ENCODE measurements around the gene TBX4. TPM values are rescaled to one million over a fixed set of nuclear protein-coding genes. Genes with fewer than 3 reads are reported as not detected.

The TBX4 gene
- total and polyA plus RNA-seq, 12 donors = 0.03 TPM; not detected in 11

DNA sequence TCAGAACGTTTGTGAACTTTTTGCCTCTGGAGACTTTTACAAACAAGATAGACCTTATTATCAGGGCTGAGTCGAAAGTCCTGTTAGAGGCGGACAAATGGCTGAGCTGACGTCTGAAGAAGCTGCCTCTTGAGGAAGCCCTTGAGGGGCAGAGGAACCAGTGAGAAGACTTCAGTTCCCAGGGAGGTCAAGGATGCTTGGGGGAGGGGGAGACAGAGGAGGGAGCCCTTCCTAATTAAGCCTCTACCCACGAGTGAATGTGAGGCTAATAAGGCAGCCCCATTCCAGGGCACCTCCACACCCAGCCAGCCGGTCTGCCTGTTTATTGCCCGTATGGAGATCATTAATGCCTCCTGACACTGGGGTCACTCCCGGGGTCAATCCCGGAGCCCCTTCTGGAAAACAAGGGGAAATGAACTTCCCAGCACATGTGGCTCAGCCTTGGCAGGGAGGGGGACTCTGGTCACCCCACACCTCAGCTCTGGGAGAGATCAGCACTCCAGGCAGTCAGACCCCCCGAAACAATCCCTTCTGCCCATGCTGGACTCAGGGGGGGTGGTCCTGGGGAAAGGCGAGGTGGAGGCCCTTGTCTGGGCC, 9.2 kb upstream of the TBX4 start:
- DNase-seq = no peak
- H3K4me3 ChIP-seq = no peak overlapping the region
- no peaks in the 10 kb centered on the region for H3K36me3 ChIP-seq
- TF ChIP-seq, protein P1, sequence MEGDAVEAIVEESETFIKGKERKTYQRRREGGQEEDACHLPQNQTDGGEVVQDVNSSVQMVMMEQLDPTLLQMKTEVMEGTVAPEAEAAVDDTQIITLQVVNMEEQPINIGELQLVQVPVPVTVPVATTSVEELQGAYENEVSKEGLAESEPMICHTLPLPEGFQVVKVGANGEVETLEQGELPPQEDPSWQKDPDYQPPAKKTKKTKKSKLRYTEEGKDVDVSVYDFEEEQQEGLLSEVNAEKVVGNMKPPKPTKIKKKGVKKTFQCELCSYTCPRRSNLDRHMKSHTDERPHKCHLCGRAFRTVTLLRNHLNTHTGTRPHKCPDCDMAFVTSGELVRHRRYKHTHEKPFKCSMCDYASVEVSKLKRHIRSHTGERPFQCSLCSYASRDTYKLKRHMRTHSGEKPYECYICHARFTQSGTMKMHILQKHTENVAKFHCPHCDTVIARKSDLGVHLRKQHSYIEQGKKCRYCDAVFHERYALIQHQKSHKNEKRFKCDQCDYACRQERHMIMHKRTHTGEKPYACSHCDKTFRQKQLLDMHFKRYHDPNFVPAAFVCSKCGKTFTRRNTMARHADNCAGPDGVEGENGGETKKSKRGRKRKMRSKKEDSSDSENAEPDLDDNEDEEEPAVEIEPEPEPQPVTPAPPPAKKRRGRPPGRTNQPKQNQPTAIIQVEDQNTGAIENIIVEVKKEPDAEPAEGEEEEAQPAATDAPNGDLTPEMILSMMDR (IDR thresholded peaks at IDR 0.05) = no peak
- ATAC-seq = no peak
- H3K27me3 ChIP-seq = peaks cover 0 to 60% (median 42%) of the 10 kb centered on the region in 7 donors
- no peaks in the 10 kb centered on the region for H3K4me1 ChIP-seq
- 62 to 63% methylated on average over 11 of the region's 11 CpGs for WGBS, 2 donors
- H3K27ac ChIP-seq = no peak overlapping the region
- intact Hi-C loops (cut with DNase I) = no loop called here
- H3K9me3 ChIP-seq = peaks cover 0 to 4% (median 0%) of the 10 kb centered on the region in 11 donors

DNA sequence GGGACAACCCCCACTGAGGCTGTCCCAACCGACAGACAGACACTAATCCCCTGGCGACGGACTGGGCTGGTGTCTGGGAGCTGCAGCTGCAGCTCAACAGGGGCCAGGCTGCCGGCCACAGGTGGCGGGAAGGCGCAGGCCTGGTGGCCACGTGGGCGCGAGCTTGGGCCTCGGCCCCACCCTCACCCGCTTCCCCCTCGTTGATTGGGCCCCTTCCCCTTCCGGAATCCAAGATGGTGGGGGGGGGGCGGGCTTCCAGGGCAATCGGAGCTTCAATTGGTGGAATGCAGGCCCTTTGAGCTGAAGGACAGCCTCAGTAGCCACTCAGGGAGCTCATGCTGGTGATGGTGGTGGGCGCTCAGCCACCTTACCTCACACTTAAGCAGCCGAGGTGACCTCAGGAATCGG, 8.7 kb upstream of the TBX4 start:
- DNase-seq (no peak), ATAC-seq (no peak)
- TF ChIP-seq, protein P1 (IDR thresholded peaks at IDR 0.05) = no peak
- H3K4me3 ChIP-seq = no peak overlapping the region
- 82 to 83% methylated on average over 18 of the region's 18 CpGs for WGBS, 2 donors
- H3K27ac ChIP-seq = no peak overlapping the region
- H3K9me3 ChIP-seq = no peaks in the 10 kb centered on the region
- H3K4me1 ChIP-seq = no peaks in the 10 kb centered on the region
- H3K36me3 ChIP-seq = no peaks in the 10 kb centered on the region
- H3K27me3 ChIP-seq = peaks cover 0 to 64% (median 46%) of the 10 kb centered on the region in 7 donors
- intact Hi-C loops (cut with DNase I) = no loop called here

DNA sequence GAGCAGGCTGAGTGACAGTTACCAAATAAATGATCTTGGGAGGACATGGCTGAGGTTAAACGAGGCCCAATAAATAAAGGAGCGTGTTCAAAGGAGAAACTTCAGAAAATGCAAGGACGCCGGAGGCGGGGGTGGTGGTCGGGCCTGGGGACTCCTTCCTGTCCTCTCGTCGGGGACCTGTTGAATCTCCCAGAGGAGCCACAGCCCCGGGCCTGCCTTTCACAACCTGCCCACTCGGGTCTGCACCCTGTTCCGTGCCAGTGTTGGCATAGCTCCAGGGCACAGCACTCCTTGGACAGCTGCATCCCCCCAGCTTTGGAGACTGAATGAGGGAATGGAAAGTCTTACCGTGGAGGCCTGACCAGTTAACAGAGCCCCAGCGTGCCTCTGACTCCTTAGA, 8.1 kb upstream of the TBX4 start:
- DNase-seq (no peak), ATAC-seq (no peak)
- intact Hi-C loops (cut with DNase I) = no loop called here
- H3K4me1 ChIP-seq = no peaks in the 10 kb centered on the region
- H3K9me3 ChIP-seq = no peaks in the 10 kb centered on the region
- H3K4me3 ChIP-seq = no peak overlapping the region
- peaks cover 0 to 70% (median 50%) of the 10 kb centered on the region in 7 donors for H3K27me3 ChIP-seq
- H3K36me3 ChIP-seq = no peaks in the 10 kb centered on the region
- TF ChIP-seq, protein P1 (IDR thresholded peaks at IDR 0.05) = no peak
- H3K27ac ChIP-seq = no peak overlapping the region
- WGBS, 2 donors = 83 to 86% methylated on average over 13 of the region's 13 CpGs

DNA sequence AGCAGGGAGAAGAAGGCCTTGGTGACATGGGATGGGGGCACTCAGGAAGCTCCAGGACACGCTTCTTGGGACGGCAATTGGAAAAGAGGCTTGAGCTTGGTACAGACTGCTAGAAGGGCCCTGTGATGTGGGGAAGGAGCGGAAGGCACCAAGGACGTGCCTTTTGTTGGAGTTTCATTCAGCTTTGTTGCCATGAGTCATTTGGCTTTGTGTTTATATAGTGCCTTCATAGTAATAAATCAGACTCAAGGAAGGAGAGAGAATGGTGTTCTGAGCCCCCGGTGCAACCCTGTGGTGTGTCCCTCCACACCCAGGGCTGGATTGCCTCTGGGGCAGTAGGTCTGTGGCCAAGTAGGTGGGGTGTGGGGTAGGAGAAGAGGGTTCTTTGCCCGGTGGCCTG, 7.4 kb upstream of the TBX4 start:
- WGBS, 2 donors = 87 to 88% methylated on average over 6 of the region's 6 CpGs
- TF ChIP-seq, protein P1 (IDR thresholded peaks at IDR 0.05) = no peak
- Histone ChIP-seq H3K27ac (no peak overlapping the region), H3K27me3 (peaks cover 0 to 74% (median 52%) of the 10 kb centered on the region in 7 donors), H3K4me3 (no peak overlapping the region), H3K36me3 (no peaks in the 10 kb centered on the region), H3K4me1 (no peaks in the 10 kb centered on the region), H3K9me3 (no peaks in the 10 kb centered on the region)
- intact Hi-C loops (cut with DNase I) = no loop called here
- ATAC-seq (no peak), DNase-seq (no peak)

All from heart right ventricle (tissue), 16 donors.